IMR-90 (cell line): ENCODE measurements around the gene GBA2.

Experiments used
- POLR2A ChIP-seq: IDR thresholded peaks from 2 replicates; pipeline ENCODE4 v1.6.1; 2012; ENCODE audit warnings: mild to moderate bottlenecking, low read depth, low read length
- RAD21 ChIP-seq: IDR thresholded peaks from 2 replicates; pipeline ENCODE4 v1.6.1; 2012; ENCODE audit warnings: low read length, improper control_type of control experiment
- SMC3 ChIP-seq: fragments of 150-350 bp; IDR thresholded peaks from 2 replicates; pipeline ENCODE4 v1.6.1; 2016; ENCODE audit warnings: low read depth, mild to moderate bottlenecking, antibody characterized with exemption, low read length, moderate library complexity
- TF ChIP-seq, protein P1 (sequence below): conservative IDR thresholded peaks from 2 replicates; pipeline ENCODE4 v1.5.1; 2012; ENCODE audit warnings: mild to moderate bottlenecking, low read depth, low read length, improper control_type of control experiment

GRCh38 chr9:35793461-35793860, 44.4 kb upstream of the GBA2 start:
- TF ChIP-seq POLR2A (no peak), SMC3 (no peak), RAD21 (no peak)
- TF ChIP-seq, protein P1, sequence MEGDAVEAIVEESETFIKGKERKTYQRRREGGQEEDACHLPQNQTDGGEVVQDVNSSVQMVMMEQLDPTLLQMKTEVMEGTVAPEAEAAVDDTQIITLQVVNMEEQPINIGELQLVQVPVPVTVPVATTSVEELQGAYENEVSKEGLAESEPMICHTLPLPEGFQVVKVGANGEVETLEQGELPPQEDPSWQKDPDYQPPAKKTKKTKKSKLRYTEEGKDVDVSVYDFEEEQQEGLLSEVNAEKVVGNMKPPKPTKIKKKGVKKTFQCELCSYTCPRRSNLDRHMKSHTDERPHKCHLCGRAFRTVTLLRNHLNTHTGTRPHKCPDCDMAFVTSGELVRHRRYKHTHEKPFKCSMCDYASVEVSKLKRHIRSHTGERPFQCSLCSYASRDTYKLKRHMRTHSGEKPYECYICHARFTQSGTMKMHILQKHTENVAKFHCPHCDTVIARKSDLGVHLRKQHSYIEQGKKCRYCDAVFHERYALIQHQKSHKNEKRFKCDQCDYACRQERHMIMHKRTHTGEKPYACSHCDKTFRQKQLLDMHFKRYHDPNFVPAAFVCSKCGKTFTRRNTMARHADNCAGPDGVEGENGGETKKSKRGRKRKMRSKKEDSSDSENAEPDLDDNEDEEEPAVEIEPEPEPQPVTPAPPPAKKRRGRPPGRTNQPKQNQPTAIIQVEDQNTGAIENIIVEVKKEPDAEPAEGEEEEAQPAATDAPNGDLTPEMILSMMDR, result no peak
